Right cardiac atrium (tissue), 5 donors: ENCODE measurements around the gene PBX4. TPM values are rescaled to one million over a fixed set of nuclear protein-coding genes. Genes with fewer than 3 reads are reported as not detected.
"Not testable (repeated sequence)": the region's sequence is repeated elsewhere in the genome, so short reads cannot be mapped to it uniquely, and the experiment has no call there.

Experiments used
- ATAC-seq, 2 donors: fragments of 200-7000 bp; cut with Tn5 transposase; one replicate each; pipeline versions ENCODE4 v1.8.0 to v1.9.1; 2020; ENCODE audit warnings: moderate library complexity in 2 of 2, mild to moderate bottlenecking in 1 of 2
- DNase-seq, 3 donors: peaks; one replicate each; pipeline ENCODE4 v3.0.0-alpha.2; 2020
- H3K27ac ChIP-seq: one replicate; pipeline ENCODE4 v1.5.1; 2013; ENCODE audit warnings: mild to moderate bottlenecking, low read length, control low read depth, moderate library complexity
- H3K27me3 ChIP-seq: one replicate; pipeline ENCODE4 v1.6.1; 2013; ENCODE audit not compliant: control insufficient read depth, insufficient read depth
- H3K4me1 ChIP-seq: one replicate; pipeline ENCODE4 v1.6.1; 2013; ENCODE audit warnings: low read length; ENCODE audit not compliant: control insufficient read depth, insufficient read depth
- H3K4me3 ChIP-seq: one replicate; pipeline ENCODE4 v1.5.1; 2013; ENCODE audit warnings: low read length, control low read depth
- H3K9me3 ChIP-seq: one replicate; pipeline ENCODE4 v1.6.1; 2013; ENCODE audit warnings: low read length; ENCODE audit not compliant: control insufficient read depth
- WGBS: extraction: QIAGEN DNeasy Blood & Tissue Kit; methylation state at CpG from one replicate; pipeline ENCODE4 v1.1.7; 2013; 5-methylcytosine and 5-hydroxymethylcytosine counted together
- intact Hi-C, 4 donors: fragments of 100-400 bp; cut with DNase I; formaldehyde crosslinking; loops; one replicate each; pipeline versions ENCODE4 v1.11.0 to v1.14.0; 2022 to 2023
- long read RNA-seq, 4 donors: library from polyadenylated mRNA; unstranded; transcript quantifications; one replicate each; pipeline ENCODE4 v2.0.0, GENCODE V29; 2020 to 2021
- polyA plus RNA-seq: library from polyadenylated mRNA; stranded (reverse); fragments of 200-250 nt; gene quantifications from one replicate; pipeline ENCODE4 v1.2.3, GENCODE V29; 2013
- total RNA-seq, 4 donors: library from RNA; stranded (reverse); fragmentation: NEBNext Ultra II Directional; extraction: Animal tissue kit (Norgen Biotek cat#: 25700); gene quantifications; one replicate each; pipeline ENCODE4 v1.2.1, GENCODE V29; 2021
- donor health status: healthy with polysubstance abuse.
- donor health status: DM: no; HTN: yes; CAD: no.
- donor health status: DM: no; HTN: no; CAD: no.
- donor health status: DM: no; HTN: yes; CAD: no; lungs with severe emphysema.
- donor health status: DM: yes; HTN: yes; CAD: no.

The PBX4 gene, protein sequence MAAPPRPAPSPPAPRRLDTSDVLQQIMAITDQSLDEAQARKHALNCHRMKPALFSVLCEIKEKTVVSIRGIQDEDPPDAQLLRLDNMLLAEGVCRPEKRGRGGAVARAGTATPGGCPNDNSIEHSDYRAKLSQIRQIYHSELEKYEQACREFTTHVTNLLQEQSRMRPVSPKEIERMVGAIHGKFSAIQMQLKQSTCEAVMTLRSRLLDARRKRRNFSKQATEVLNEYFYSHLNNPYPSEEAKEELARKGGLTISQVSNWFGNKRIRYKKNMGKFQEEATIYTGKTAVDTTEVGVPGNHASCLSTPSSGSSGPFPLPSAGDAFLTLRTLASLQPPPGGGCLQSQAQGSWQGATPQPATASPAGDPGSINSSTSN
- under 1 TPM in 1 of 4 donors, not detected in 3; 0.56 TPM for total RNA-seq
- 0.36 TPM for polyA plus RNA-seq
- long read RNA-seq, donor 1: 0 reads
- long read RNA-seq, donor 2: 0 reads
- long read RNA-seq, donor 3: 0 reads
- long read RNA-seq, donor 4, partial matches to known transcripts: 0 of 1 reads
- long read RNA-seq, donor 4, other reads (novel, unspliced or antisense): 1 of 1 reads

DNA sequence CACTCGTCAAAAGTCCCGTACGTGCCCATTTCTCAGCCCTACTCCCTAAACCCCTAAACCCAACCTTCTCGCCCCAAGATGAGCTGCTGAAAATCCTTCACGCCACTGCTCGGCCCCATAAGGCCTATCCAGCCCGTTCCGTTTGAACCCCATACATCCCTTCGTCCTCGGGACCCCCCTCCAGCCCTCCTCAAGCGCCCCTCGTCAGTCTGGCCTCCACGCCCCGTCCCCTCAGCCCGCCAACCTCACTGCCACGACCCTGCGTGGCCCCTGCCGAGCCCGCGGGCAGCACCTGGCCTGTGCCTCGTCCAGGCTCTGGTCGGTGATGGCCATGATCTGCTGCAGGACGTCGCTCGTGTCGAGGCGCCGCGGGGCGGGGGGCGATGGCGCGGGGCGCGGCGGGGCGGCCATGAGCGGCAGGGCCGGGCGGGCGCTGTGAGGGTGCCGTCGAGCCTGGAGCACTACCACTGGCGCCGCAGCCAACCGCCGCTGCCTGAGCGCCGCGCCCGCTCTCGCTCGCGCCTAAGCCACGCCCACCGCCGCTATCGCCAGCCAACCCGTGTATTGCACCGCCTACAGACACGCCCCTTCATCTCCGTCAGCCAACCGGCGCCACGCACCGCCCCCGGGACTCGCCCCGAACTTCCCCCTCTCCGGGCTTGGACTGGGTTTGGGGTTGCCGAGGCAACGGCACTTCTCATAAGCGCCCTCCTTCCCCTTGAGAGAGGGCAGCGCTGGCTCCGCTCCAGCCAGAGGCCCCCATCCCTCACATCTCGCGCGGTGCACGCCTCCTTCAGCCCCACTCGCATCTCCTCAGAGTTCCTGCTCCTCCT, at the start of gene PBX4:
PBX4 (minus strand) TSS at position 469 of the 833 bp plus-strand sequence; CDS start at position 411, 58 bp downstream.
- peak; percentile 94 to 97 (median 97) for DNase-seq
- 5% methylated on average over 80 of the region's 80 CpGs for WGBS
- H3K4me1 ChIP-seq: no peaks in the 10 kb centered on the region
- H3K4me3 ChIP-seq: no peak within 1 kb of the TSS
- H3K27me3 ChIP-seq: no peaks in the 10 kb centered on the region
- H3K9me3 ChIP-seq: no peaks in the 10 kb centered on the region
- peak; percentile 98 to 99 for ATAC-seq
- H3K27ac ChIP-seq: no peak within 1 kb of the TSS
- intact Hi-C loops: no loop called here

DNA sequence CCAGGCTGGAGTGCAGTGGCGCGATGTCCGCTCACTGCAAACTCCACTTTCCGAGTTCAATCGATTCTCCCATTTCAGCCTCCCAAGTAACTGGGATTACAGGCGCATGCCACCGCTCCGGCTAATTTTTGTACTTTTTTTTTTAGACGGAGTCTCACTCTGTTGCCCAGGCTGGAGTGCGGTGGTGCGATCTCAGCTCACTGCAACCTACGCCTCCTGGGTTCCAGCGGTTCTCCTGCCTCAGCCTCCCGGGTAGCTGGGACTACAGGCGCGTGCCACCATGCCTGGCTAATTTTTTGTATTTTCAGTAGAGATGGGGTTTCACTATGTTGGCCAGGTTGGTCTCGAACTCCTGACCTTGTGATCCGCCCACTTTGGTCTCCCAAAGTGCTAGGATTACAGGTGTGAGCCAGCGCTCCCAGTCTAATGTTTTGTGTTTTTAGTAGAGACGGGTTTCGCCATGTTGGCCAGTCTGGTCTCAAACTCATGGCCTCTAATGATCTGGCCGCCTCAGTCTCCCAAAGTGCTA, 47.0 kb upstream of the PBX4 start:
- H3K9me3 ChIP-seq, H3K4me1 ChIP-seq, H3K27ac ChIP-seq, intact Hi-C loops, DNase-seq, H3K4me3 ChIP-seq, ATAC-seq, H3K27me3 ChIP-seq: not testable (repeated sequence)
- 98% methylated on average over 22 of the region's 22 CpGs for WGBS

DNA sequence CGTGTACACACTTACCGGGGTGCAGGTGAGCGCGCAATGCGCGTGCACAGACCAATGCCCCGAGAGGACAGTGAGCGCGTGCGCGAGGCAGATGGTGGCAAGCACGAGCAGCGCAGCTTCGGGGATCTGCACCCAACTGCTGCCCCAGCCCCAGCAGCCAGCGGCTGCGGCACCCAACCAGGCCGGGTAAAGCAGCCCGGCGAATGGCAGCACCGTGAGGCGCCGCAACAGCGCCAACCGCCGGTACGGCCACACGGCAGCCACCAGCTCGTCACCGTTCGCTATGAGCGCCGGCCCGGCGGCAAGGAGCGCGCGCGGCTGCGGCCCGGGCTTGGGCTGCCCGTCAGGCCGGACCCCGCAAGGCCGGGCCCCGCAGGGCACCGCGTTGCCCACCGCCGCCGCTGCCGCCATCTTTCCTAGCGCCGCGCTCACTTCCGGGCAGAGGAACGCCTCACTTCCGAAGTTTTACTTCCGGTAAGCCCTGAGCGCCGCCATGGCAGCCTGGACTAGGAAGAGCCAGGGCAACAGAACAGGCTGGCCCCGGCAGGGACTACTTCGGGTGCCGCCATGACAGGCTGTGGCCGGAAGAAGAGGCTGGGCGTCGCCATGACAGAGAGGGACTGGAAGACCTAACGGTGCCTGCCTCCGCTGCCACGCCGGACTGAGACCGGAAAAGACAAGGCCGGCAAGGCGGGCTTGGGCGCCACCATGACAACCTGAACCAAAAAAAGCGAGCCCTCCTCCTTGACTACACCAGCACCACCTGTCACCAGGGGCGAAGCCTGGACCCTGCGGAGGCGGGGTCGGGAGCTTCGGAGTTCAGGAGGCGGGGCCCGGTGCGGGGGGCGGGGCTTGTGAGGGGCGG, 45.0 kb upstream of the PBX4 start, which contains the start of gene ATP13A1:
ATP13A1 (minus strand) TSS at position 421 of the 865 bp plus-strand sequence; CDS start at position 411, 10 bp downstream.
- Histone ChIP-seq H3K4me3 (peak within 1 kb of the TSS; percentile 86), H3K27me3 (no peaks in the 10 kb centered on the region), H3K4me1 (peaks cover 2% of the 10 kb centered on the region), H3K9me3 (no peaks in the 10 kb centered on the region), H3K27ac (peak within 1 kb of the TSS; percentile 100)
- intact Hi-C loops: no loop called here
- under 1% methylated on average over 85 of the region's 85 CpGs for WGBS
- ATAC-seq: peak; percentile 97 to 98
- peak; percentile 98 to 99 (median 98) for DNase-seq

DNA sequence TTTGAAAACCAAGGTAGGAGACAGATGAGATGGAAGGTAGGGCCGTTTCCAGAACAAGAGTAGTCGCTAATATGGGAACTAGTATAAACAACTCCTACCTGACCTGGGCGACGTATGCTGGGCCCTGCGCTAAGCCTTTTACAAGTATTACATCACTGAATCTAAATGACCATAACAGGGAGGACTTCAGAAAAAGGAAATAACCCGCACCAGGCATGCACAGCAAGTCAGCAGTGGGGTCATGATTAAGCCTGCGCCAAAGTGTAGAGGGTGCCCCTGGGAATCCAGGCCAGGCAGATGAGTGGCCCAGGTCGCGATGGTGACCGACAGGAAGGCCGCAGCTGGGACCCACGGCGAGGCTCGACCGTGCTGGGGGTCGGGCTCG, 44.4 kb upstream of the PBX4 start:
- Histone ChIP-seq H3K4me1 (peaks cover 2% of the 10 kb centered on the region), H3K27me3 (no peaks in the 10 kb centered on the region), H3K27ac (peak overlapping the region; percentile 65), H3K4me3 (peak overlapping the region; percentile 86), H3K9me3 (no peaks in the 10 kb centered on the region)
- intact Hi-C loops: no loop called here
- DNase-seq (no peak), ATAC-seq (no peak)
- 9% methylated on average over 17 of the region's 17 CpGs for WGBS

DNA sequence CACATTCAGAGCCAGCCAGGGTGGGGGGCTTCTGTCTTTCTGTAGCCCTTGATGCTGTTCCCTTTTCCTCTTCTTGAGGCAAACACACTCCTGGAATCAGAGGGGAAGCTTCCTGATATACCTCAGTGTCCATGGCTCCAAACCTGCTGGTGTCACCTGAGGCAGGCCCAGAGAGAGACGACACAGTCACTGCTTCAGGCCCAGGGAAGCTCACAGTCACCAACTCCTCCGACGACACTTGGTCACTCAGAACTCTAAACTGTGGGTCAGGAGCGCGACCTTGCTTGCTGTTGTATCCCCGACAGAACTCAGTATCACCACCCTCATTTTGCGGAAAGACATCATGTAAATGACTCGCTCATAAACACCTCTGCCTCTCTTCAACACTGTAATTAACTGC, 43.9 kb upstream of the PBX4 start:
- intact Hi-C loops: no loop called here
- 77% methylated on average over 8 of the region's 8 CpGs for WGBS
- H3K27ac ChIP-seq: peak overlapping the region; percentile 7
- ATAC-seq (no peak), DNase-seq (no peak)
- H3K4me1 ChIP-seq: peaks cover 2% of the 10 kb centered on the region
- no peaks in the 10 kb centered on the region for H3K9me3 ChIP-seq
- H3K27me3 ChIP-seq: no peaks in the 10 kb centered on the region
- H3K4me3 ChIP-seq: peak overlapping the region; percentile 86

DNA sequence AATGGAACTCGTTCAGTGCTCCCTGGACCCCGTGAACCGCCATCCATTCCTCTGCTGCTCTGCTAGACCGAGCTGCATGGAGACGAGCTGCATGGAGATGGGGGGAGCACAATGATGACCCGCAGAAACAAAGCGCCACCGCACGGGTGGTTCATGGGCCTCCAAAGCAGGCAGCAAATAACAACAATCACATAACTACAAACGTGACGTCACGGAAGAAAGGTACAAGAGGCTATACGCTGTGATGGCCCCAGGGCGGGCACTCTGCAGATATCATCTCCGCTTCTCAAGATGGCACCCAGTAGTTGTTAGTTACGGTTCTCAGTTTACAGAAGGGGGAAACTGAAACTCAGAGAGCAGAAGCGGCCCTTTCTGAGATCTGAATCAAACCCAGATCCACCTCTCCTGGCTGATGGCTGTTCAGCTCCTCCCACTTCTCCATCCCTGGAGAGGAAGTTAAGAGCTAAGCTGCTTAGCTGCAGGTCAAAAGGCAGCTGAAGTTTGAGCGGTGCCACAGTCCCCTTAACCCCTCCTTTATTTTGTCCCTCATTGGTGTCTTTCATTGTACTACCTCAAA, 43.3 kb upstream of the PBX4 start:
- Histone ChIP-seq H3K4me1 (peaks cover 2% of the 10 kb centered on the region), H3K4me3 (no peak overlapping the region), H3K27ac (no peak overlapping the region), H3K27me3 (no peaks in the 10 kb centered on the region), H3K9me3 (no peaks in the 10 kb centered on the region)
- no peak for ATAC-seq
- 71% methylated on average over 18 of the region's 18 CpGs for WGBS
- intact Hi-C loops: no loop called here
- peak in 1 of 3 donors; percentile 30 for DNase-seq

DNA sequence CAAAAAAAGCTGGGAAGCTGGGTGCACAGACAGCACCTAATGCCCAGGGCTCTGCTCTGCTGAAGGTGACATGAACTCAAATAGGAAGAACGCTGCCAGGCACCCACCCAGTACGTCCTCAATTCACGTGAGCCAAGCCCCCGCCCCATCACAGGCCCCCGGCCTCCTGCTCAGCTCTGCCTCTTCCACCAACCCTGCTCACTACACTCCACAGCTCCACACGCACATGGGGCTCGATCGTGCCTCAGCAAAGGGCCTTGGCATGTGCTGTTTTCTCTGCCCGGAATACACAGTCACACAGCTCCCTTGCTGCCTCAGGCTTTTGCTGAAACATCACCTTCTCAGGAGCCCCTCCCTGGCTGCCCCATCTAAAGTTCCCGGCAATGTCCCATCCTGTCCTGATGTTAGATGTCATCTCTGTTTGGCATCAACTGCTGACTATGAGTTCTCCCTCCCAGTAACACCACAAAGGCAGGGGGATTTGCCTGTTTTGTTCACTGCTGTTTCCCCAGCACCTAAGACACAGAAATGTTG, 42.7 kb upstream of the PBX4 start:
- no peak for ATAC-seq
- no peaks in the 10 kb centered on the region for H3K9me3 ChIP-seq
- H3K4me1 ChIP-seq: peaks cover 2% of the 10 kb centered on the region
- DNase-seq: no peak
- H3K27me3 ChIP-seq: no peaks in the 10 kb centered on the region
- no peak overlapping the region for H3K4me3 ChIP-seq
- WGBS: 82% methylated on average over 10 of the region's 10 CpGs
- no peak overlapping the region for H3K27ac ChIP-seq
- intact Hi-C loops: no loop called here

DNA sequence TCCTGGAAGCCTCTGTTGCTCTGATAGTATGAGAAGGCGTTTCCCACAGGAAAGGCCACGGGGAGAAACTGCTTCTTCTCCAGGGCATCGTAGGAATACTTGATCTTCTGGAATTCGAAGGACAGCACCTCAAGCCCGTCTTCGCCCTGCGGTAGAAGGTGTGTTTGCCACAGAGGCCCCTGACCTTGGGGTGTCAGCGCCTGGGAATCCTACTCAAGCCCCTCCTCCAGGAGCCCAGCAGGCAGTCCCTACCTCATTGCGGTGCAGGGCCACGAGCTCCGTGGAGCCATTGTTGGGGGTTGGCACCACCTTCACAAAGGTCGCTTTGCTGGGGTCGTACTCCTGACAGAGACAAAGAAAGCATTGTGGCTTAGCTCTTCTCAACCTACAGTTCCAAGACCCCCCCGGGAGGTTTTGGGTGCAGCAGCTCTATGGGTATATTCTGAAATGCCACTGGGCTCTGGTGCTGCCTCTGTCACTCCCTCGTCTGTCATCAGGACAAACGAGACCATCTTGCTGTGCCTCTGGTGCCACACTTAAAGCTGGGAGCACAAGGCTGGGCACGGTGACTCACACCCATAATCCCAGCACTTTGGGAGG, 41.3 kb upstream of the PBX4 start:
- Histone ChIP-seq H3K4me1 (peaks cover 2% of the 10 kb centered on the region), H3K4me3 (no peak overlapping the region), H3K27me3 (no peaks in the 10 kb centered on the region), H3K27ac (no peak overlapping the region), H3K9me3 (no peaks in the 10 kb centered on the region)
- no peak for ATAC-seq
- intact Hi-C loops: no loop called here
- peak in 1 of 3 donors; percentile 30 for DNase-seq
- 84% methylated on average over 17 of the region's 17 CpGs for WGBS

DNA sequence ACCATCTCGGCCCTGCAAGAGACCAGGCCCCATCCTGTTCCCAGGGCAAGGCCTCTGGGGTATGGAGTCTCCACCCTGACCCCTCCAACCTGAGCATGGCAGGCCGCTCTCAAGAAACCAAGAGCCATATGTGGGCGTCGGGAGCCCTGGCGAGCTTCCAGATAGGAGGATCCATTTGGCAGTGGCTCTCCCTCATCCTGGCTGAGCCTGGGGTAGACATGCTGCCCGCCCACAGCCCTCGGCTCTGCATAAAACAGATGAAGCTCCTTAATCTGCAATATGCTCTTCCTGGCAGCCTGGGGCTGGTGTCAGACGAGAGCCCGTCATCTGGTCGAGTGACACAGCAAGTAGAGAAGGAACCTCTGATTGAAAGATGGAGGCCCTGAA, 38.9 kb upstream of the PBX4 start:
- intact Hi-C loops: no loop called here
- peaks cover 2% of the 10 kb centered on the region for H3K4me1 ChIP-seq
- ATAC-seq (no peak), DNase-seq (peak in 2 of 3 donors; percentile 58 to 63)
- no peaks in the 10 kb centered on the region for H3K27me3 ChIP-seq
- no peaks in the 10 kb centered on the region for H3K9me3 ChIP-seq
- no peak overlapping the region for H3K27ac ChIP-seq
- H3K4me3 ChIP-seq: no peak overlapping the region
- WGBS: 54% methylated on average over 10 of the region's 10 CpGs
